Measurements from ENCODE around the gene DCST1. TPM values are rescaled to one million over a fixed set of nuclear protein-coding genes. Genes with fewer than 3 reads are reported as not detected.
A peak's percentile ranks its signal among the peaks of the same experiment; 100 is the strongest.

The DCST1 gene
- total and polyA plus RNA-seq, 2 of the 8 experiments (the other 6 are each of a cell fraction or from before 2014, with no cell fraction given) = not detected

GRCh38 chr1:155003227-155003765, 30.3 kb upstream of the DCST1 start:
- Histone ChIP-seq H4K20me1 (replicated peaks in 1 of 2; ENCODE audit: control insufficient read depth in 1 of 2, insufficient read depth in 2 of 2, low read length in 2 of 2) (peaks cover 0 to 17% of the 10 kb centered on the region in 2 experiments), H3K9ac (replicated peaks in 1 of 4; ENCODE audit: extremely low read depth in 1 of 4, low read depth in 3 of 4, low read length in 3 of 4) (peak overlapping the region in 3 of 4 experiments; percentile 40 to 47 (median 45); a peak in 5 of 7 replicates), H3K79me2 (ENCODE audit: control insufficient read depth in 1 of 2, insufficient read depth in 2 of 2, low read length in 2 of 2) (peaks cover 0 to 50% of the 10 kb centered on the region in 2 experiments; a peak in 3 of 4 replicates), H3K27ac (ENCODE audit: low read depth, low read length) (peak overlapping the region; percentile 48; the same call in 1 of the 2 replicates), H2BK20ac (ENCODE audit: low read length) (peak overlapping the region; percentile 98; the same call in 1 of the 2 replicates), H3K23ac (ENCODE audit: insufficient read length) (no peak overlapping the region), H3K4me2 (ENCODE audit: insufficient read depth in 1 of 2, low read depth in 2 of 2, low read length in 2 of 2) (peak overlapping the region; percentile 79 to 93), H2BK5ac (ENCODE audit: low read depth, low read length) (peak overlapping the region; percentile 92; the same call in 1 of the 2 replicates), H2BK120ac (replicated peaks; ENCODE audit: low read depth, low read length) (no peak overlapping the region), H3K23me2 (ENCODE audit: low read depth, low read length) (peaks cover 18% of the 10 kb centered on the region; the same call in 1 of the 2 replicates), H2AFZ (ENCODE audit: low read length) (no peak overlapping the region), H3K4me1 (replicated peaks in 1 of 4; ENCODE audit: control insufficient read depth in 3 of 4, insufficient read depth in 4 of 4, low read length in 3 of 4) (peaks cover 6 to 25% (median 18%) of the 10 kb centered on the region in 4 experiments), H3K4ac (replicated peaks; ENCODE audit: insufficient read length, low read depth, low read length) (peak overlapping the region; percentile 32), H3K27me3 (replicated peaks in 1 of 4; ENCODE audit: control insufficient read depth in 3 of 4, extremely low read depth in 1 of 4, insufficient read depth in 3 of 4, low read length in 3 of 4) (no peaks in the 10 kb centered on the region), H3K9me3 (ENCODE audit: insufficient read depth in 2 of 2, low read depth in 1 of 2, low read length in 1 of 2) (no peaks in the 10 kb centered on the region), H2BK15ac (ENCODE audit: low read length) (no peak overlapping the region), H3K36me3 (ENCODE audit: control insufficient read depth in 2 of 4, insufficient read depth in 4 of 4, low read length in 3 of 4) (peaks cover 0 to 2% (median 0%) of the 10 kb centered on the region in 4 experiments; a peak in 2 of 8 replicates), H2AK5ac (ENCODE audit: low read depth, low read length) (no peak overlapping the region), H3K79me1 (ENCODE audit: low read depth, low read length) (peaks cover 13% of the 10 kb centered on the region), H4K5ac (ENCODE audit: insufficient read length, low read depth, low read length) (peak overlapping the region; percentile 83), H3K14ac (ENCODE audit: insufficient read length) (peak overlapping the region; percentile 11), H3K56ac (replicated peaks; ENCODE audit: insufficient read length, low read depth, low read length) (peak overlapping the region; percentile 62), H4K8ac (ENCODE audit: extremely low read depth, insufficient read depth, low read length) (no peak overlapping the region; the same call in 1 of the 2 replicates), H3K18ac (ENCODE audit: extremely low read depth, low read length) (peak overlapping the region; percentile 93), H2BK12ac (ENCODE audit: low read depth, low read length) (peak overlapping the region; percentile 80; the same call in 1 of the 2 replicates), H4K91ac (replicated peaks; ENCODE audit: insufficient read length, low read length) (peak overlapping the region; percentile 94), H3K4me3 (ENCODE audit: extremely low read depth in 1 of 4, insufficient read depth in 2 of 4, low read depth in 3 of 4, low read length in 4 of 4) (peak overlapping the region; percentile 87 to 99 (median 90))
- WGBS, 2 experiments (ENCODE audit: extremely low coverage in 1 of 2, insufficient coverage in 1 of 2, insufficient read length in 1 of 2, insufficient replicate concordance in 2 of 2, low coverage in 1 of 2, low lambda C conversion rate in 2 of 2, missing lambda C conversion rate in 1 of 2) = 0% methylated on average over 20 of the region's 37 CpGs; no CpG with 5 or more reads in 1 of the 2 experiments
- ChIA-PET CTCF (ENCODE audit: partially characterized antibody) (interaction anchor here (1.0 to 14.0 kb wide), 9 partner anchors 9 to 204 kb away, joined by 3 to 258 read pairs (median 4); partner anchors contain the start of genes EFNA4, FLAD1 and LENEP), POLR2A (ENCODE audit: partially characterized antibody) (interaction anchor here (0.9 to 42.8 kb wide), 7 partner anchors 10 to 126 kb away, joined by 3 to 702 read pairs (median 4); partner anchors contain the start of genes CKS1B, FLAD1, LENEP and PBXIP1)
- no peak for FAIRE-seq
- no peak for DNase-seq (ENCODE audit: low read depth in 1 of 2, low spot score in 2 of 2)
- TF ChIP-seq SP1 (IDR thresholded peaks at IDR 0.05; ENCODE audit: low read depth, low read length) (no peak), BCL11A (IDR thresholded peaks at IDR 0.05; ENCODE audit: low read depth in 2 of 2, low read length in 2 of 2) (no peak), SIN3A (conservative IDR thresholded peaks at IDR 0.05 in 1 of 2, IDR thresholded peaks at IDR 0.05 in 1 of 2; ENCODE audit: low read depth in 1 of 2, low read length in 2 of 2) (peak in 1 of 2 experiments; percentile 54; a peak in 1 of 4 replicates)
